ENCODE measurements around the gene PGAM5.

GRCh38 chr12:132715874-132716273, 5.2 kb downstream of the PGAM5 start:
- TF ChIP-seq POLR2AphosphoS5 (IDR thresholded peaks at IDR 0.05), result no peak
- no peak for TF ChIP-seq POLR2A (IDR thresholded peaks at IDR 0.05)
